WTC11 (cell line): ENCODE measurements around the gene TMA7.

Experiments used
- CREM ChIP-seq: sonication (generic); formaldehyde crosslinking; IDR thresholded peaks from 2 replicates; pipeline ENCODE4 v1.8.1; 2022; ENCODE audit warnings: mild to moderate bottlenecking, missing genetic modification reagents, moderate library complexity
- ZNF425 ChIP-seq: fragments of 250-450 bp; sonication (Bioruptor Pico); conservative IDR thresholded peaks from 2 replicates; pipeline ENCODE4 v1.9.0; 2021; ENCODE audit warnings: mild to moderate bottlenecking

- TF ChIP-seq ZNF425 (CRISPR knock-in tag) = no peak
- no peak for TF ChIP-seq CREM (CRISPR knock-in tag)
These were observed 19.5 kb upstream of the TMA7 start for GRCh38 chr3:48420561-48420960.
